Astrocyte (in vitro differentiated cells and primary cell): ENCODE results near the gene BBX.

Experiments used
- CTCF ChIP-seq: IDR thresholded peaks from 2 replicates; pipeline ENCODE4 v1.5.1; 2011; ENCODE audit warnings: low read depth, mild to moderate bottlenecking, inconsistent platforms, low read length, moderate library complexity; ENCODE audit not compliant: insufficient read depth
- EZH2 ChIP-seq: IDR thresholded peaks from 2 replicates; pipeline ENCODE4 v1.6.1; 2012; ENCODE audit warnings: mild to moderate bottlenecking, low read length, inconsistent platforms; ENCODE audit not compliant: insufficient read depth

- TF ChIP-seq CTCF (no peak), EZH2 (no peak)
These were observed 325.0 kb downstream of the BBX start for GRCh38 chr3:107847791-107848190.
